Upper lobe of right lung (tissue), 1 donor: Measurements from ENCODE around the gene WT1. TPM values are rescaled to one million over a fixed set of nuclear protein-coding genes. Genes with fewer than 3 reads are reported as not detected.
A peak's percentile ranks its signal among the peaks of the same experiment; 100 is the strongest.
"Not testable (repeated sequence)": the region's sequence is repeated elsewhere in the genome, so short reads cannot be mapped to it uniquely, and the experiment has no call there.

Experiments
- ATAC-seq: fragments of 200-7000 bp; cut with Tn5 transposase; one replicate; pipeline ENCODE4 v1.9.1; 2020; ENCODE audit warnings: mild to moderate bottlenecking, moderate library complexity
- DNase-seq: peaks from one replicate; pipeline ENCODE4 v3.0.0-alpha.2; 2020
- H3K27ac ChIP-seq: fragments of 200-600 bp; one replicate; pipeline ENCODE4 v1.8.0; 2022
- H3K27me3 ChIP-seq: fragments of 200-600 bp; one replicate; pipeline ENCODE4 v1.8.0; 2022; ENCODE audit warnings: mild to moderate bottlenecking
- H3K36me3 ChIP-seq: fragments of 200-600 bp; one replicate; pipeline ENCODE4 v1.8.0; 2022
- H3K4me1 ChIP-seq: fragments of 200-600 bp; one replicate; pipeline ENCODE4 v1.8.0; 2022
- H3K4me3 ChIP-seq: fragments of 200-600 bp; one replicate; pipeline ENCODE4 v1.8.0; 2022; ENCODE audit warnings: mild to moderate bottlenecking
- H3K9me3 ChIP-seq: fragments of 200-600 bp; one replicate; pipeline ENCODE4 v1.8.0; 2022
- CTCF ChIP-seq: fragments of 200-600 bp; IDR thresholded peaks from one replicate; pipeline ENCODE4 v1.8.0; 2022; ENCODE audit warnings: antibody characterized with exemption
- intact Hi-C: fragments of 100-400 bp; cut with DNase I; formaldehyde crosslinking; loops from one replicate; pipeline ENCODE4 v1.11.0; 2022
- total RNA-seq: library from RNA; stranded (reverse); fragmentation: NEBNext Ultra II Directional; extraction: Animal tissue kit (Norgen Biotek cat#: 25700); gene quantifications from one replicate; pipeline ENCODE4 v1.2.1, GENCODE V29; 2021
- donor health status: DM: no; HTN: yes; CAD: no; lungs with severe emphysema.

WT1 gene
- total RNA-seq, 1 donor from 2014 or later, result 1.5 TPM

DNA sequence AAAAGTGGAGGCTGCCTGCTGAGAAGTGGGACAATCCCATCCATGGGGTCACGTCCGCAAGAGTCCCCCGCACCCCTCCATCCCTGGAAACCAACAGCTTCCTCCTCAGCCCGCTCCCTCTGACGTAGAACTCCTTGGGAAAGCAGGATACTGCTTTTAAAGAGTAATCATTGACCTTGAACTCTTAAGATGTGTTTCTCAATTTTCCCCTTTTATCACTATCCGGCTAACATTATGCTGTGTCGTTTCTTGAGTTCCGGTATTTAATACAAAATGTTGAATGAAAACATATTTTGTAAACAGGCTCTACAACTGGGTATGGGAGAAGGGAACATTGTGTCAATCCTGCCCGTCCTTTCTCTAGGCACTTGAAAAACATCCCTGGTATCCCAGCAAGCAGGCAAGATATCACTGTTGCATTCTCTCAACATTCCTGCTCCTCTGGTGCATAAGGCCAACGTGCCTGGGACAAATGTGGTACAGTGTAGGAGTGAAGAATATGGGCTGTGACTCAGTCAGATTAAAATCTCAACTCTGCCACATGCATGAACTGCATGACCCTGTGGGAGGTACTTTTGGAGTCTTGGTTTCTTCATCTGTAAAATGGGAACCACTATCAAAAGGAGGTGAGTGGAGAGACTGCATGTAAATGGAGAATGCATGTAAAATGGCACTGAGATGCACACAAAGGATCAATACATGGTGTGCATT is 52.8 kb downstream of the WT1 start:
- TF ChIP-seq CTCF, result no peak
- Histone ChIP-seq H3K4me1 (no peaks in the 10 kb centered on the region), H3K36me3 (no peaks in the 10 kb centered on the region), H3K27me3 (peaks cover 11% of the 10 kb centered on the region), H3K9me3 (no peaks in the 10 kb centered on the region), H3K4me3 (no peak overlapping the region), H3K27ac (no peak overlapping the region)
- intact Hi-C loops, result no loop called here
- no peak for DNase-seq
- ATAC-seq, result no peak

DNA sequence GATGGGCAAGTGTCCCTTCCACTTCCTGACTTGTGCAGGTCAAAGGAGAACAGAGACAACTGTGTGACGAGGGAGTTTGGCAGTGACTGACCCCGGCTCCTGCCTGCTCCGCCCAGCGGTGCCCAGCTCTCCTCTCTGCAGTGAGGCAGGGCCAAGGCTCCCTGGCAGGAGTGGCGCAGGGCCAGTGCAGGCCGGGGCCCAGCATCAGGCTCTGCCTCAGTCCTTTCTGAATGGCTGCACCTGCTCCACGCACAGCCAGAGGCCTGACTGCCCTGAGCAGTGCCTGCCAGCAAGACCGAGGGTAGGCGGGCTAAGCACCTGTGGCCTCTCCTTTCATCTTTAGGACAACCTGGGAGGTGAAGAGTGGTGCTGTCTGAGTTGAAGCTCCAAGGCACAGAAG is 54.2 kb downstream of the WT1 start:
- no peak for ATAC-seq
- peaks cover 11% of the 10 kb centered on the region for H3K27me3 ChIP-seq

DNA sequence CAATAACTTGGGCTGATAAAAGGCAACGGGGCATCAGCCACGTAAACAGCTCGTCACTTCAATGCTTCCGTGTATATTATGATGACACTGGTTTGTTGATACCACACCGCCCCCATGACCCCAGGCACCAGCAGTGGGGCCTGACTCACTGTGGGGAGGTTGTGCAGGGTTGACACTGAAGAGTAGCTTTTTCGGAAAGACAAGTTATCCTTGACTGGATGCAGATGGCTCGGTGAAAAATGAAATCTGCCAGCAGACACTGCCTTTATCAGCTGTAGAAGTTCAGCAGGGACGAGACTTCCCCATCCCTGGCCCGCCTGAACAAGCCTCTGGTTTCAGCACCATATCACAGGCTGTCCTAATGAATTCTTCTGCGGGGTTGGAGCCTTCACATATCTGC is 55.6 kb downstream of the WT1 start:
- Histone ChIP-seq H3K27me3 (peaks cover 2% of the 10 kb centered on the region), H3K4me3 (no peak overlapping the region), H3K4me1 (no peaks in the 10 kb centered on the region), H3K27ac (no peak overlapping the region), H3K9me3 (no peaks in the 10 kb centered on the region), H3K36me3 (no peaks in the 10 kb centered on the region)
- TF ChIP-seq CTCF, result no peak
- intact Hi-C loops, result no loop called here
- no peak for DNase-seq
- no peak for ATAC-seq

More for the DNA sequence above, 54.2 kb downstream of the WT1 start:
- no peaks in the 10 kb centered on the region for H3K36me3 ChIP-seq
- no peaks in the 10 kb centered on the region for H3K4me1 ChIP-seq
- intact Hi-C loops, result no loop called here
- H3K27ac ChIP-seq, result no peak overlapping the region
- DNase-seq, result no peak
- TF ChIP-seq CTCF, result no peak
- H3K9me3 ChIP-seq, result no peaks in the 10 kb centered on the region
- H3K4me3 ChIP-seq, result no peak overlapping the region

GRCh38 chr11:32375826-32376225 is 59.5 kb downstream of the WT1 start:
- no peak for TF ChIP-seq CTCF
- DNase-seq, result no peak
- H3K4me3 ChIP-seq, result no peak overlapping the region
- no peaks in the 10 kb centered on the region for H3K27me3 ChIP-seq
- no peaks in the 10 kb centered on the region for H3K36me3 ChIP-seq
- H3K9me3 ChIP-seq, result no peaks in the 10 kb centered on the region
- ATAC-seq, result no peak
- intact Hi-C loops, result no loop called here
- H3K4me1 ChIP-seq, result no peaks in the 10 kb centered on the region
- no peak overlapping the region for H3K27ac ChIP-seq

GRCh38 chr11:32374261-32374711 is 61.1 kb downstream of the WT1 start:
- H3K4me3 ChIP-seq, result no peak overlapping the region
- H3K36me3 ChIP-seq, result no peaks in the 10 kb centered on the region
- ATAC-seq (peak; percentile 74), DNase-seq (no peak)
- H3K9me3 ChIP-seq, result no peaks in the 10 kb centered on the region
- no peaks in the 10 kb centered on the region for H3K27me3 ChIP-seq
- H3K27ac ChIP-seq, result no peak overlapping the region
- H3K4me1 ChIP-seq, result no peaks in the 10 kb centered on the region
- TF ChIP-seq CTCF, result peak; percentile 41
- intact Hi-C loops, result no loop called here

- ATAC-seq, H3K27me3 ChIP-seq, H3K4me1 ChIP-seq, DNase-seq, H3K4me3 ChIP-seq, H3K36me3 ChIP-seq, intact Hi-C loops, H3K9me3 ChIP-seq, H3K27ac ChIP-seq: not testable (repeated sequence)
Measured at GRCh38 chr11:32369987-32370386, 65.4 kb downstream of the WT1 start.
